ENCODE data around the gene GRID2. TPM values are rescaled to one million over a fixed set of nuclear protein-coding genes. Genes with fewer than 3 reads are reported as not detected.

The GRID2 gene
- total and polyA plus RNA-seq, 9 of the 15 experiments (the other 6 are each of a cell fraction or from before 2014, with no cell fraction given), result 0.04 TPM; not detected in 7

DNA sequence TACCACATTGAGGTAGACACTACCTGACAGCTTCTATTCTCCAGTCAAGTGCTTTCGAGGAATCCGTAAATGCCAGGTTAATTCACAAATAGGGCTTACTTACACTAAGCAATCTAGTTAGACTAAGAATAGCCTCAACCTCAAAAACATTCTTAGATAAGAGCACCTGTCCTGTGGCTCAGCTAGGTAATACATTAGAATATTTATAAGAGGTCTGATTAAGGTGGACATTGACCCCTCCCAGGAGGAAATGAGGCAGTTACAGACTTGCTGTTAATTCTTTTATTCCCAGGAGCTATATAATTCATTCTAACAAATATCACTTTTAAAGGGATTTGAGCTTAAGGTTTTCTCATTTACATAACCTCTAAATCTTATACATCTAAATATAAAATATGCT is 758.1 kb downstream of the GRID2 start (continued):
- TF ChIP-seq NCOR1 (IDR thresholded peaks at IDR 0.05), result no peak
- TF ChIP-seq ZBTB33 (CRISPR knock-in tag; IDR thresholded peaks at IDR 0.05), result no peak
- no peak for TF ChIP-seq ZNF408 (CRISPR knock-in tag; IDR thresholded peaks at IDR 0.05; ENCODE audit: low read depth)
- no peak for TF ChIP-seq E2F1 (CRISPR knock-in tag; IDR thresholded peaks at IDR 0.05)
- TF ChIP-seq ZNF217 (CRISPR knock-in tag; IDR thresholded peaks at IDR 0.05), result no peak

DNA sequence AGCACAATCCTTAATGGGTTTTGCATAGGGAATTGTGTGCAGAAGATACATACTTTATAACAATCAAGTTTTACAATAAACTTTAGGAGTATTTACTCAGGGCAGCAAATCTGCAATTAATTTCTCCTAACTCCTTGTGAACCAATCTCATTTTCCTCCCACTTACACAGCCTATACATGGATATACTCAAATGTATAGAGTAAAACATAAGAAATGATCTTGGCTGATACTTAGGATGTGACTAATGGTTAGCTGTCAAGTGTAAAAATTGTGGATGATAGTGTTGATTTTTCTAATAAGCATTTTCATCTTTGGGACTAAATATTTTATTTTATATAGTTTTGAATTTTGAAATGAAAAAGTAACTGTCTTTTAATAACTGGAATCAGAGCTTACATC is 759.6 kb downstream of the GRID2 start:
- DNase-seq (ENCODE audit: extremely low read depth in 1 of 4, low spot score in 3 of 4) (no peak), FAIRE-seq (no peak), ATAC-seq (no peak)
- in situ Hi-C loops (cut with MboI), result no loop called here
- TF ChIP-seq RBM39 (optimal IDR thresholded peaks at IDR 0.05; ENCODE audit: low read depth, low read length) (no peak), EHMT2 (IDR thresholded peaks at IDR 0.05) (no peak), HINFP (tag; conservative IDR thresholded peaks at IDR 0.05; ENCODE audit: low read depth) (no peak)
- Histone ChIP-seq H3K4me3 (no peak overlapping the region), H3K36me3 (ENCODE audit: control insufficient read depth, insufficient read depth, low read length) (no peaks in the 10 kb centered on the region), H4K20me1 (replicated peaks; ENCODE audit: control insufficient read depth, insufficient read depth, low read length) (no peaks in the 10 kb centered on the region), H3K27ac (ENCODE audit: extremely low read depth, low read depth, low read length) (no peak overlapping the region), H2AFZ (ENCODE audit: low read depth, low read length) (no peak overlapping the region), H3K27me3 (ENCODE audit: control insufficient read depth in 2 of 2, insufficient read depth in 2 of 2, low read length in 2 of 2) (no peaks in the 10 kb centered on the region), H3K9ac (ENCODE audit: insufficient read depth in 1 of 2, low read depth in 2 of 2, low read length in 2 of 2) (no peak overlapping the region), H3K4me2 (ENCODE audit: insufficient read depth, low read length) (no peak overlapping the region), H3K9me3 (replicated peaks; ENCODE audit: control insufficient read depth, insufficient read depth, low read depth, low read length) (no peaks in the 10 kb centered on the region), H3K9me1 (ENCODE audit: control insufficient read depth, insufficient read depth, low read length) (no peaks in the 10 kb centered on the region), H3K79me2 (ENCODE audit: control insufficient read depth, insufficient read depth, low read length) (no peaks in the 10 kb centered on the region), H3K4me1 (replicated peaks in 1 of 2; ENCODE audit: control insufficient read depth in 2 of 2, insufficient read depth in 2 of 2, low read length in 2 of 2) (no peaks in the 10 kb centered on the region)
- intact Hi-C loops (cut with micrococcal nuclease), result no loop called here
- POLR2A ChIA-PET, result no interaction called here
- BruUV-seq (replicated peaks), result no TSS peak
- CTCF ChIA-PET (ENCODE audit: low intra/inter-chr PET ratio), result no interaction called here
